ENCODE results near the gene PADI3.

The PADI3 gene

DNA sequence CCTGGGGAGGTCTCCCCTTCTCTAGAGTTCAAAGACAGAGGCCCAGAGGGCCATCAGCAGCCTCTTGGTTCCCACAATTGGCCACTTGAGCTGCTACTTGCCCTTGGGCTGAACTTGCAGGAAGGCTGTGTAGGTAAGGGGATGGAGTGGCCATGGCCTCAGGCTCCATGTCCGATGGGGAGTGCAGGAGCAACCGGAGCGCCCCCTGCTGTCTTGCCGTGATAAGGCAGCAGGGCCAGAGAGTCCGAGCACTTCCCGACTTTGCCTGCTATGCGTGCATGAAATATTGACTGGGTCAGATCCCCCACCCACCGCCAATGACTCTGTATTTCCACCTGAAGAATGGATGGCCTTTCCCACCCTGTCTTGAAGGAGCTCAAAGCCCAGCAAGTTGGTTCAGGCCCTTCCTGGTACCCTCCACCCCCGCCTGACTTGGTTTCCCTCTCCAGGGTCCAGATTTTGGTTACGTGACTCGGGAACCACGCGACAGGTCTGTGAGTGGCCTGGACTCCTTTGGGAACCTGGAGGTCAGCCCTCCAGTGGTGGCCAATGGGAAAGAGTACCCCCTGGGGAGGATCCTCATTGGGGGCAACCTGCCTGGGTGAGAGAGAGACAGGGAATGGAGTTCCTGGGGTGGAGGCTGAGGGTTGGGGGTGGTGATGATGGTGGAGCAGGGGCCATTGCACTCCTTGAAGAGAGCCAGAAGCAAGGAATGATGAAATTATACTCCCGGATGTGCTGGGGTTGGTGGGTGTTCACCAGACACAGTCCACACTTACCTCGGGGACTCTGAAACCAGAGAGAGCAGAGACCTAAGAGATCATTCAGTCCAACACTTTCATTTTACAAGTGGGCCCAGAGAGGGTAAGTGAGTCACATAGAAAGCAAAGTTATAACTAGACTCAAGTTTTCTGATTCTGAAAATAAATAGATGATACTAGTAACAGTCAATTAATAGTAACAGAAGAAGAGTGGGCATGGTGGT is 25.6 kb downstream of the PADI3 start:
- DNase-seq, result peak in 1 of 2 experiments; percentile 42

DNA sequence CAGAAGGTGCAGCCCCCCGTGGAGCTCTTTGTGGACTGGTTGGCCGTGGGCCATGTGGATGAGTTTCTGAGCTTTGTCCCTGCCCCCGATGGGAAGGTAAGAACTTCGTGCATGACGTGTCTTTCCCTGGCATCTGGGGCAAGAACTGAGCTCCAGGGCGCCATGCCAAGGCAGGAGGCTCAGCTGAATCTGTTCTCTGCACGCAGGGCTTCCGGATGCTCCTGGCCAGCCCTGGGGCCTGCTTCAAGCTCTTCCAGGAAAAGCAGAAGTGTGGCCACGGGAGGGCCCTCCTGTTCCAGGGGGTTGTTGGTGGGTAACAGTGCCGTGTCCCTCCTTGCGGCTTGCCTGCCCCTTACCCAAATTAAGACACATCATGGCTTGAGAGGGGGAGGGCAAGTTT is 27.7 kb downstream of the PADI3 start:
- peak; percentile 7 to 68 for DNase-seq

DNA sequence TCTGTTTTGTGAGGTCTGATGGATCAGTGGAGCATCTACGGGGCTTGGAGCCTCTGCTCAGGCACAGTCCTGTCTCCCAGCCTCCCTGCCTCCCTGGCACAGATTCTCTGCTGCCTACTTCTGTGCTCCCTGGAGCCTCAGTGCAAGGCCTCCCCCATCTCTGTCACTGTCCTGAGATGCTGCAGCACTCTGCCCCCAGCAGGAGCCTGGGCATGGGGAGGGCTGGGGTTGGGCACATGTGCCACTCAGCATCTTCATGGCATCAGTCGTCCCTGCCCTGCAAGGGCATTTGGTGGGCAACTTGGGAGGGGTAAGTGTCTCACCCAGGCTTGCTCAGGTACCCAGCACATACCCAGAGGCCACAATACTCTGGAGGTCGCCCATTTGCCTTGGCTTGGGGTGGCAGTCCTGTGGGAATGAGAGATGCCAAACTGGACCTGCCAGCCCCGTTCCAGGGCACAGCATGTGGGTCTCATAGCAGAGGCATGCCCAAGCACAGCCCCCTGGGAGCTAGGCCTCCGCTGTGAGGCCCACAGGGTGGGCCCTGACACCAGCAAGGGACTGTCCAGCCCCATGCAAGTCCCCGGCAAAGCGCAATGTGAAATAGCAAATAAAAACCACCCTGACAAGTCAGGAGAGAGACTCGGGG is 28.7 kb downstream of the PADI3 start:
- no peak for DNase-seq

DNA sequence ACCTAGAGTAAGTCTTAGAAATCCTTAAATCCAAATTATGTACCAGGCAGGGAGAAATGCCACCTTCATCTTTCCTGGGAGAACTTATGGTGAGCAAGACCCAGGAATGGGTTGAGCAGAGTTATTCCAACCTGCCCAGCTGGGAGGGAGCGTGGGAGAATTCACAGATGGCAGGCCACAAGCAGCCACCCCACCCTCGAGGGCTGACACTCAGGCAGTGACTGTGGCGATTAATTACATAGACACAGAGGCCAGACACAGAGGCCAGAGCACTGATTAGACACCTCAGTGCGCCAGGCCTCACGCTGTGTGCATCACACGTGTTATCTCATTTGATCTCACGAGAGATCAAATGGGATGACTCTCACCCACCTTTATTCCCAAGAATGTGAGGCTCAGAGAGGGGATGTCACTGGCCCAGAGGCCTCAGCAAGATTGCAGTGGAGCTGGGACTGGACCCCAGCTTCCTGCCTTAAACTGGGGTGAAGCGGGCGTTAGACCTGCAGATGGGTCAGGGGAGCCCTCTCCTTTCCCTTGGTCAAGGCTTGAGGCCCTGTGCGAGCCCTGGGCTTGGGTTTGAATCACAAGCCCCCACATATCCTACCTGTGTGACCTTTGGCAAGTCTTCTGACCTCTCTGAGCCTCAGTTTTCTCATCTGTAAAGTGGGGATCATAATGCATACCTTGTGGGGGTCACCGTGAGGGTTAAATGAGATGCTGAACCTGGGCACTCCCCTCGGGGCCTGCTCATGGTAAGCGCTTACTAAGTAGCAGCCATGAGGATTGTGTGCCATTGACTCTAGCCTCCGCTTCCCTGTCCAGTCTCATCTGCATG is 30.3 kb downstream of the PADI3 start:
- DNase-seq, result no peak

DNA sequence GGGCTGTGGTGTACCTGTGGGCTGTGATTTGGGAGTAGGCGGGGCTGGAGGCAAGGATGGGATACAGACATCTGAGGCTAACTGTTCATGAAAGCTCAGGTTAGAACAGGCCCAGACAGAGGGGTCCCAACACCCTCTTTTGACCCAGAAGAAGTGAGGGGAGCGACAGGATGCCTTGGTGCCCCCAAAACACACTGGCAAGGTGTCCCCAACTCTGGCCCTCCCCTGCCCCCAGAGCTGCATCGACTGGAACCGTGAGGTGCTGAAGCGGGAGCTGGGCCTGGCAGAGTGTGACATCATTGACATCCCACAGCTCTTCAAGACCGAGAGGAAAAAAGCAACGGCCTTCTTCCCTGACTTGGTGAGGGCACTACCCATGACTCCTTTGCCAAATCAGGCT is 31.5 kb downstream of the PADI3 start:
- DNase-seq, result no peak

DNA sequence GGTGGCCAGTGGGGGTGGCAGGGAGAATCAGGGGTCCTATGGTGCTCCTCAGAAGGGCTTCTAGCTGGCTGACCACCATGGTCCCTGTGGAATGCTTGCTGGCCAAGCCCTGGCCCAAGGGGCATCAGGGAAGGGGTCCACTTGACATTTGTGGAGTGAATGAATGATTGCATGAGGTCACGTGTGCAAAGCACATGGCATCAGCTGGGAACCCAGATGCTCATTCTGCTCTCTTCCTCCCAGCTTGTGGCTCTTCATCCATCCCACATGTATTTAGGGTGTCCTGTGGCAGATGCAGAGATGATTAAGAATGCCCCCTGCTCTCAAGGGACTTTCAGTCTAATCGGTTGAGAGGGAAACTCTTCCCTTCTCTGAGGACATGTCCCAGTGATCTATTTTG is 32.0 kb downstream of the PADI3 start:
- DNase-seq, result no peak

DNA sequence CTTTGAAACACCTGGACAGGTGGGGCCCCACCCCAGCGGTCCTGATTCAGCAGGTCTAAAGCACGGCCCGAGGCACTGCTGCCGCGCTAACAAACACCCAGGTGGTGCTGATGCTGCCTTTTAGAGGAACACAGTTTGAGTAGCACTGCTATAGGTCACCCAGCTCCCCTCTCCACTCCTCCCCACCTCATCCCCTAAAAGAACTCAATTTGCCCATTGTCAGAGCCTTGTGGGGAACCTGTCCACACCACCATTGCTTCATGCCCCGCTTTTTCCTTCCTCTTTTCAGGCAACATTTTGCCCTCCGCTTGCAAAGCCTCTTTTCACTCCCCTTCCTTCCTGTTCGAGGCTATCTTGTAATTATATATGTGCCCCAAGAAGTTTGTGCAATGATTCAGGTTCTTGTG is 32.9 kb downstream of the PADI3 start:
- no peak for DNase-seq

DNA sequence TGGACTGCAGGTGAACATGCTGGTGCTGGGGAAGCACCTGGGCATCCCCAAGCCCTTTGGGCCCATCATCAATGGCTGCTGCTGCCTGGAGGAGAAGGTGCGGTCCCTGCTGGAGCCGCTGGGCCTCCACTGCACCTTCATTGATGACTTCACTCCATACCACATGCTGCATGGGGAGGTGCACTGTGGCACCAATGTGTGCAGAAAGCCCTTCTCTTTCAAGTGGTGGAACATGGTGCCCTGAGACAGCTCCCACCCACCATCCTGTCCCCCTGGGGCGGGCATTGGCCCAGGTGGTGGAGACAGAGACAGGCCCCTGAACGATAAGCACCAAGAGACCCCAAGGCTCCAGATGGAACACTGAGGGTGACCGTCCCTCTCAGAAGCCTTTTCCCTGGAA is 33.9 kb downstream of the PADI3 start:
- DNase-seq, result no peak

DNA sequence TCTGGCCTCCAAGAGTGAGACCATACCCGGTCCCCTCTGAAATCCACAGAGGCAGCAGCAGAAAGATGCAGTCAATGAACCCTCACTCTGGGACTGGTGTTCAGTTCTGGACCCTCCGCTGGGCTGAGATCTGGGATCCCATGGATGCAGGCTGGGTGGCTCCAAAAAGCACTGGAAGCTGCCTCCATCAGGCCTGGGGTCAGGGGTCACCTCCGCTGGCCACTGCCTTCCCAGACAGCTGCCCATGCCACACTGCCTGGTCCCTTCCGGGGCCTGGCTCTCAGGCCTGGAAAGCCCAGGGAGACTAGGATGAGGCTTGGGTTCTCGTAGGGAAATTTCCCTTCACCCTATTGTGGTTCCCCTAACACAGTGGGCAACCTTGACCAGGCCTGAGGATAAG is 37.7 kb downstream of the PADI3 start:
- DNase-seq, result no peak

DNA sequence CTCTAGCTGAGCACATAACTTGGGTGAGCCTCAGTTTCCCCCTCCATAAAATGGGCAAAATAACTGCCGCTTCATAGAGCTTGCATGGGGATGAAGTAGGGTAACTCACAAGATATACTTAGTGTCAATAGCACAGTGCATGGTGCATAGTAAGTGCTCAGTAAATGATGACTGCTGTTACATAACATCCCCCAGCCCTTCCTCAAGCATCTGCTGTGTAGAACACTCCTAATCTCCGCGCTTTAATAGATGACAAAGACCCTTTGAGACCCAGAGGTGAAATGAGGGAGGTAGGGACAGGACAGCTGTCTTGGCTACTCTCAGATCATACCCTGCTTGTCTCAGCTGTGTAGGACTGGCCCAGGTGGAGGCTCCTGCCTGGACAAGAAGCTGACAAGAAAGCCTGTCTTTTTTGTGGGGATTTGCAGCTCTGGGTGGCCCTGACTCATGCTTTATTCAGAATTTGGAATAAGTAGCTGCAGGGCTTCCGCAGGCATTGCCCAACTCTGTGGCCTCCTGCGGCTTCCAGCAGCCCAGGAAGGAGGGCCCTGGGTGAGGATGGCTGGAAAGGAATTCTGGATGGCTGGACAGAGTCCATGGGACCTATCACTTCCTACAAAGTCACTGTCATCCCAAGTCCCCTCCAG is 38.4 kb downstream of the PADI3 start:
- no peak for DNase-seq

DNA sequence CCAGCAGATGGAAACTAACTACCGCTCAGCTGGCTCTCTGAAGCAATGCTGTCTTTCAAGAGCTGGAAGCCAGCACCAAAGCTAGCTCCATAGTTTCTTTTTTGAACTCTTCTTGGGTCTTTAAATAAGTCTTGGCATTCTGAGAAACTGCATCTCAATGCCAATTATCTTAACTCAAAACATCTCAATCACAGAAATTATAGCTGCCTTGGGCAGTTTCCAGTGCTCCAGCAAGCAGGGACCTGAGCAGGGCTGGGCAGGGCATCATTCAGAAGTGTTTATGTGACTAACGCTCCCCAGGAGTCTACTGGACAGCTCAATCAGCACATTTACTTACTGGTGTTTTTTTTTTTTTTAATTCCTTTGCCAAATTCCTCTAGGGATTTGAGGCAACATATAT is 40.8 kb downstream of the PADI3 start:
- no peak for DNase-seq

DNA sequence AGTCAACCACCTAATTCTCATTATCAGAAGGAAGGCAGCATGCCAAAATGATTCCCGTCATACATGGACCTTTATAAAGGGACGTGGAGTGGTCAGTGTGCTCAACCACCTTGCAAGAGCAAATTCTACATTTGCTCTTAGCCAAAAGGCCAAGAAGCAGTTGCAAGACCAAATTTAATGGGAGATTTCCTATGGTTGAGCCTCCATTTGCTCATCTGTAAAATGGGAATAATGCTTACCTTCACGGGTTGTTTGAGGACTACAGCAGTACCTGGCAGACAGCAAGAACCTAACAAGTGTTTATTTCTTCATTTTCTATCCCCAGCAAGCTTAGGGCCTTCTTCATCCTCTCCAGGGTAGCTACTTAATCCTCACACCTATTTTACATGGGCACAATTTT is 41.7 kb downstream of the PADI3 start:
- DNase-seq, result no peak

DNA sequence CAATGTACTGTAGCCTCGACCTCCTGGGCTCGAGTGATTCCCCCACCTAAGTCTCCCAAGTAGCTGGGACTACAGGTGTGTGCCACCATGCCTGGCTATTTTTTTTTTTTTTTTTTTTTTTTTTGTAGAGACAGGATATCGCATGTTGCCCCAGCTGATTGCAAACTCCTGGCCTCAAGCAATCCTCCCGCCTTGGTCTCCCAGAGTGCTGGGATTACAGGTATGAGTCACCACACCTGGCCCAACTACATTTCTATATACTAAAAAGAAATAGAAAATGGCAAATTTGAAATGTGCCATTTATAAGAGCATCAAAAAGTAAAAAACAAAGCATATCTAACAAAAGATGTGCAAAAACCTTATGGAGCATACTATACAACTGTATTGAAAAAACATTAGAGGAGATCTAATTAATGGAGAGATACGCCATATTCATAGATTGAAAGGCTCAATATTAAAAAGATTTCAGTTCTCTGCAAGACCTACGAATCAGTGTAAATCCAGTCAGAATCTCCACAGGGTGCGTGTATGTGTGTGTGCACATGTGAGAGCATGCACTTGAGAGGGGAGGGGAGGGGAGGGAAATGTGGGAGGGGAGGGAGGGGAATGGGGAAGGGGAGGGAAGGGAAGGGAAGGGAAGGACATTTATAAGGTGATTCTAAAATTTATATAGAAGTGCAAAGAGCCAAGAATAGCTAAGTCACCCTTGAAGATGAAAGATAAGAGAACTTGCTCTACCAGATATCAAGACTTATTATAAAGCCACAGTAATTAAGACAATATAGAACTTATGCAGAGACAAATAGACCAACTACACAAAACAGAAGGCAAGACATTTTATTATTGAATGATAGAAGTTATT is 43.6 kb downstream of the PADI3 start:
- no peak for DNase-seq

DNA sequence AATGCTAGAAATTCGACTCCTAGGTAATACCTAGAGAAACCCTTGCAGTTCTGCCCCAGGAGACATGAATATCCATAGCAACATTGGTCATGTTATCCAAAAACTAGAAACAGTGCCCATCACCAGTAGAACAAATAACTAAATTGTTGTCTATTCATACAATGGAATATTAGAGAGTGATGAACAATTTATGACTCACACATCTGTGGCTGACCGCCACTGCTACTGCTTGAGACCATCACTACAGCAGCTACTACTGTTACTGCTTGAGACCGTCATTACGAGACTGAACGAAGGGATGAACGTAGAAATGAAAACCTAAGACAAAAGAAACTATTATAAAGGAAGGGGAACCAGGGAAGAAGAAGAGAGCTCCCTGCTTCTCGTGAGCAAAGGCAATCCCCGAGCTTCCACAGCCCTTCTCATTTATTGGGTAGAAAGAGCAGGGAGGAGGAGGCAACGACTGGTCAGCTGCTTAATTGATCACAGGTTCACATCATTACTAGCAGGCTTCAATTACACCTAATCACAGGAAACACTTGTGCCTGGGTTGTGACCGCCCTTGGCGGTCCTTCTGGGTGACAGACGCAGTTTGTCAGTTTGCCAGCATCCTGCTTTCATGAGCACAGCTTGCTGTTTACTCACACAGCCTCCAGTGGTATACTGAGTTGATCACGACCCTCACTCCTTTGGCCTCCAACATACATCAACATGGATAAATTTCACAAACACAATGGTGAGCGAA is 45.0 kb downstream of the PADI3 start:
- DNase-seq, result no peak

DNA sequence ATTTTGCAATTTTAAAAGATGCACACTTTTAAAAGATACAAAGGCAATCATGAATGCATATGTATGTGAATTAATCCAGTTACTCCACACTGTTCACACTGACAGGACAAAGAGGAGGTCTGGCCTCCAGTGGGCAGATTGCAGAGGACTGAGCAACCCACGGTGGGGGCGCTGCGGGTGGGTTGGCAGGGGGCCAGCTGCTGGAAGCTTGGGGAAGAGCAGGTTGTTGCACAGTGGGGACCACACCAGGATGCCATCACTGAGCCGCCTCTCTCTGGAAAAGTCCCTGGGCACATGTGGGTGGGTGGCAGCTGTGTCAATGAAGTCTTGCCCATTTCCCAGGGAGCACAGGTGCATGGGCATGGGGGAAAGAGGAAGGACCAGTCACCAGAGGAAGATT is 46.4 kb downstream of the PADI3 start:
- no peak for DNase-seq

DNA sequence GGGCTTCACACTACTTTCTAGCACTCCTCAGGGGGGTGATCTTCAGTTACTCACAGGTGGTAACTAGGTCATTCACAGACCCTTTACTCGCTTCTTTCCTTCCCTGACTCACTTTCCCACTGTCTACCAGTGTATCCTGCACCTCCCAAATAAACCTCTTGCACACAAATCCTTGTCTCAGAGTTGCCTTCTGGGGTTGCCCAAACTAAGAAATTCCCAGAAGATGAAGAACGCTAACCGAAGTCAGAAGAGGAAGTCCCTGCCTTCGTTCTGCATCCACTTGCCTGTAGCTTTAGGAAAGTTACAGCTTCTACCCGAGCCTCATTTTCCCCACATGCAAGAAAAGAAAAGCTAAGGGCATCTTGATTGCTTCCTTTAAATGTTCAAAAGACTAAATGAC is 47.2 kb downstream of the PADI3 start:
- no peak for DNase-seq

DNA sequence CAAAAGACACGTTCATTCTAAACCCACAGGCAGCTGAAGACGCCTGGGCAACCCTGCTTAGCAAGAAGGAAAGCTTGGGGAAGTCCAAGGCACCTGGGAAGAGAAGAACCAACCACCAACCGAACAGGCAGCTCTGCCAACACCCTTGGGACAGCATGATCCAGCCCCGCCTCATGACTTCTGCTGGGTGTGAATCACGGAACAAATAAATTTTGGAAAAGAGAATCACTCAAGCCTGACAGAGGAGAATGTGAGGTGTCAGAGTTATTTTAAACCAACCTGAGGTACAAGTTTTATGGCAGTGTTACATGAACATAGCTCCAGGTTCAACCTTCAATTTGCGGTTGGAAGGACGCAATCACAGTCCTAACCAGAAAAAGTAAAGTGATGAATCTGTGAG is 49.1 kb downstream of the PADI3 start:
- no peak for DNase-seq

DNA sequence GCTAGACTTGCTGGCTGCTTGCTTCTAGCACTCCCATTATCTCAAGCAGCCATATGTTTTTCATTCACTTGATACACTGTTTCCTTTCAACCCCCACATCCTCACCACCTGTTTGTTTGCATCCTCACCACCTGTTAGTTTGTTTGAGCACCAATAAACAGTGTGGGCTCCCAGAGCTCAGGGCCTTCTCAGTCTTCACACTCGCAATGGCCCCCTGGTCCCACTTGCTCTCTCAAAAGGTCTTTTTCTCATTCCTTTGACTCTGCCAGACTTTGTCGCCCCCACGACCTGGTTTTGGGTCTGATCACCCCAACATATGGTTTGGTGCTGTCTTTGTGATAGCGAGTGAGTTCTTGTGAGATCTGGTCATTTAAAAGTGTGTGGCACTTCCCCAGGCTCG is 52.9 kb downstream of the PADI3 start:
- no peak for DNase-seq

DNA sequence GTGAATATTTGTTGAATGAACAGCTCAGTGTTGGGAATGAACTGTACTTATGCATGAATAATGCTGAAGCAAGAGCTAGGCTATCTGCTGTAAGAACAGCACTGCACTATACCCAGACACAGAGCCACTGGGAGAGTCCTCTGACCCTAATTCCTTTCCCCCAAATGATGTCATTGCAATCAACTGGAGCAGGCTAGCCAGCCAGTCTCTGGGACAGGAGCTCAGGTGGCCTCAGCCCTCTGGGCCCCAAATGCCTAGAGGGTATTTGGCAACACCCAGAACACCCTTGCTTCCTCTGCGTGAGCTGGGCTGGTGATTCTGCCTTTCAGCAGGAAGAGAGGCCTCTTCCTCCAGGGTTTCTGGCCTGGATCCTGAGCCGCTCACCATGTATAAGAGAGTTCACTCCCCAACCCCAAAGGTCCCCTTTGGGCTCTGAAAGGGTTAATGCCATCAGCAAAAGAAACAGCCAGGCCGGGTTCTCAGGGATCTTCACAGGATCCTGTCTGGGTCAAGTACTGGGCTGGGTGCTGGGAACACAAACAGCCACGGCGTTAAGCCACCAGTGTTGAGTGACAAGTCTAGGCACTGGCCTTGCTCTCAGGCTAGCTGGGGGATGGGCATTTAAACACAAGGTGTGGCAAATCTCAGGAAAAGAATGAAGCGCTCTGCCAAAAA is 55.4 kb downstream of the PADI3 start:
- no peak for DNase-seq

DNA sequence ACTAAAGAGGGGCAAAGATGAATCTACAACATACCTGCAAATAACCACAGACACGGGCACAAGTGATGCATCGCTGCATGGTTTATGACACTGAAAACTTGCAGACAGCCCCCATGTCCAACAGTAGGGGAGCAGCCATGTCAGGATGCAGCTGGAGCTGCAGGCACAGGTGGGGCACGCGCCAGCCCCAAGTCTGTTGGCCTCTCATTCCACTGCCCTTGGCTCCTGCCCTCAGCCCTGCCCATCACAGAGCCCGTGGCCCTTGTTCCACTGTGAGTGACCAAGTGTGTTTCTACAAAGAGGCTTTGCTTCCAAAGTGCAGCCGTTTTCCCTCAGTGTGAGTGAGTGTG is 55.9 kb downstream of the PADI3 start:
- no peak for DNase-seq

Data from NCI-H446 (cell line).